Muscle layer of colon (tissue), 2 donors: ENCODE measurements around the gene BBS9.

ENCODE experiments used
- H3K27ac ChIP-seq: one replicate; pipeline ENCODE4 v1.7.0; 2013; ENCODE audit warnings: low read depth, mild to moderate bottlenecking, low read length, moderate library complexity
- H3K27me3 ChIP-seq, 2 donors: one replicate each; pipeline ENCODE4 v1.7.0; 2013; ENCODE audit warnings: low read length in 2 of 2, mild to moderate bottlenecking in 2 of 2; ENCODE audit not compliant: insufficient read depth in 2 of 2, control insufficient read depth in 1 of 2
- H3K36me3 ChIP-seq: one replicate; pipeline ENCODE4 v1.7.0; 2013; ENCODE audit warnings: mild to moderate bottlenecking, low read length; ENCODE audit not compliant: insufficient read depth
- H3K4me1 ChIP-seq: one replicate; pipeline ENCODE4 v1.7.0; 2013; ENCODE audit warnings: mild to moderate bottlenecking, low read length; ENCODE audit not compliant: insufficient read depth
- H3K4me3 ChIP-seq, 2 donors: one replicate each; pipeline ENCODE4 v1.7.0; 2013; ENCODE audit warnings: low read length in 2 of 2, low read depth in 1 of 2, mild to moderate bottlenecking in 1 of 2, moderate library complexity in 1 of 2
- H3K9ac ChIP-seq: one replicate; pipeline ENCODE4 v1.7.0; 2013; ENCODE audit warnings: low read length
- H3K9me3 ChIP-seq: one replicate; pipeline ENCODE4 v1.7.0; 2013; ENCODE audit warnings: mild to moderate bottlenecking, low read length
- donor health status: abdominal sarcoma.
- donor health status: Adenocarcinoma of cecum.

BBS9 gene

GRCh38 chr7:33100770-33101169 lies 28.6 kb upstream of the BBS9 start:
- no peak overlapping the region for H3K4me3 ChIP-seq
- peaks cover 55% of the 10 kb centered on the region for H3K36me3 ChIP-seq
- no peaks in the 10 kb centered on the region for H3K27me3 ChIP-seq
- no peaks in the 10 kb centered on the region for H3K9me3 ChIP-seq
- H3K4me1 ChIP-seq, result peaks cover 3% of the 10 kb centered on the region
- no peak overlapping the region for H3K27ac ChIP-seq
- H3K9ac ChIP-seq, result no peak overlapping the region

GRCh38 chr7:33101906-33102305 lies 27.5 kb upstream of the BBS9 start:
- H3K27ac ChIP-seq, result no peak overlapping the region
- no peak overlapping the region for H3K9ac ChIP-seq
- H3K4me3 ChIP-seq, result no peak overlapping the region
- H3K9me3 ChIP-seq, result no peaks in the 10 kb centered on the region
- peaks cover 13% of the 10 kb centered on the region for H3K4me1 ChIP-seq
- peaks cover 43% of the 10 kb centered on the region for H3K36me3 ChIP-seq
- no peaks in the 10 kb centered on the region for H3K27me3 ChIP-seq

GRCh38 chr7:33107136-33108066 lies 22.0 kb upstream of the BBS9 start:
- Histone ChIP-seq H3K9ac (peak overlapping the region; percentile 94), H3K9me3 (no peaks in the 10 kb centered on the region), H3K27me3 (no peaks in the 10 kb centered on the region), H3K4me1 (peaks cover 30% of the 10 kb centered on the region), H3K36me3 (peaks cover 11% of the 10 kb centered on the region), H3K27ac (no peak overlapping the region), H3K4me3 (peak overlapping the region; percentile 31 to 84)

DNA sequence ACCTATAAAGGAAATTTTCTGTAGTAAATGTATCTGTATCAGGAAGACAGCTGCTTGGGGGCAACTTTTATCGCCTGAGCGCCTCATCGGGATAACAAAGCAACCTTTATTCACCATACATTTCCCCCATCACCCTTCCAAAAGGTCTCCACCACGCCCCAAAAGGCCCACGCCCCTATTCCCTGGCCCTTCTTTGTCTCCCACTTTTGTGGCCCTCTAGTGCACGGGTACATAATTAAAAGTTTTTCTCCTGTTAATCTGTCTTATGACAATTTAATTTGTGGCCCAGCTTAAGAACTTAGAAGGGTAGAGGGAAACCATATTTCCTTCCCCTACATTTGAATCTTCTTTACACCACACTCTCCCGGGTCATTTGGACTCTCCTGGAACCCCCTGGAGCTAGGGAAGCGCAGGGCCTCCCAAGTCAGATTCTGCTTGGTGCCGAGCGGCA lies 20.8 kb upstream of the BBS9 start:
- Histone ChIP-seq H3K27ac (peak overlapping the region; percentile 80), H3K9ac (peak overlapping the region; percentile 94), H3K27me3 (no peaks in the 10 kb centered on the region), H3K4me1 (peaks cover 30% of the 10 kb centered on the region), H3K9me3 (no peaks in the 10 kb centered on the region), H3K4me3 (peak overlapping the region; percentile 79 to 84), H3K36me3 (no peaks in the 10 kb centered on the region)

DNA sequence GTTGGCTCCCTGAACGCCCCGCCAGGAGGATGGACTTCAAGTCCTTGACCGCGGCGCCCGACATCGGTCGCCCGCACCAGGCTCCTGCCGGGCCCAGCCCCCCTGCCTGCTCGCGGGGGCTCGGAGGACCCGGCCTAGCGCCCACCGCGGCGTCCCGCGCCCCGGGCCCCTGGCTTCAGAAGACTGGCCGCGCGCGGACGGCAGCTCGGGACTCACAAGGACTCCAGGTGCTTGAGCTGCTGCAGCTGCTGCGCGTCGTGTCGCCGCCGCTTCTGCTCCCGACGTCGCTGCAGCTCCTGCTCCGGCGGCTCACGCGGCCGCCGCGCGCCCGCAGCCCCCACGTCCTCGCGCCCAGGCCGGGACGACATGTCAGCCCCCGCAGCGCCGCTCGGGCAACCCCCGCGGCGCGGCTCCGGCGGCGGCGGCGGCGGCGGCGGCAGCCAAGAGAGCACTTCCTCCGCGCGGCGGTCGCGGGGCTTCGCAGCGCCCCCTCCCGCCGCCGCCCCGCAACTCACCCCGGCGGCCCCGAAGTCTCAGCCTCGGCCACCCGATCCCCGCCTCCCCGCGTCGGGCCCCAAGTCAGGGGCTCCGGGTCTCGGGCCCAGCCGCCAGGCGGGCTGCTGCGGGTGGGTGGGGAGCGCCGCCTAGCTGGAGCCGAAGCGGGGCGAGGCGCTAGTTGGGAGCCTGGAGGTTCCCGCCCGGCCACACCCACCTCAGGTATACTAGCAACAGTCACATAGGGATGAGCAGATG lies 20.2 kb upstream of the BBS9 start, which contains the start of gene RP9:
TSS of gene RP9 (minus strand) at position 400 of the 753 bp plus-strand sequence. CDS start at position 368, 32 bp downstream.
- peak within 1 kb of the TSS; percentile 94 for H3K9ac ChIP-seq
- H3K27ac ChIP-seq, result peak within 1 kb of the TSS; percentile 80
- peak within 1 kb of the TSS; percentile 79 to 84 for H3K4me3 ChIP-seq
- H3K36me3 ChIP-seq, result no peaks in the 10 kb centered on the region
- no peaks in the 10 kb centered on the region for H3K9me3 ChIP-seq
- no peaks in the 10 kb centered on the region for H3K27me3 ChIP-seq
- peaks cover 30% of the 10 kb centered on the region for H3K4me1 ChIP-seq

DNA sequence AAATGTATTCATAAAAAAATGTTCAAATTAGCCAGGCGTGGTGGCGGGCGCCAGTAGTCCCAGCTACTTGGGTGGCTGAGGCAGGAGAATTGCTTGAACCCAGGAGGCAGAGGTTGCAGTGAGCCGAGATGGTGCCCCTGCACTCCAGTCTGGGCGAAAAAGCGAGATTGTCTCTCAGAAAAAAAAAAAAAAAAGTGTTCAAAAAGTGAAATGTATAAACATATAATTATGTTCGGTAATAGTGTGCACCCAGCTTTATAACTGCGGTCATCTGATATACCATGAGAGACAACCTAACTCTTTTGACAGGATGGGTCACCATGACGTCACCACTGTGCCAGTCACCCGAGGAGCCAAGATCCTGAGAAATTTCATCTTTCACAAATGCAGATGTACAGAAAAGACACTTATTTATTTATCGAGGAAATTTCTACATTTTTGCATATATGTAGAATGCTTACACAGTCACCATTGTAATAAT lies 19.6 kb upstream of the BBS9 start:
- Histone ChIP-seq H3K27ac (no peak overlapping the region), H3K4me3 (peak overlapping the region; percentile 36 to 50)

GRCh38 chr7:33111614-33112013 lies 17.8 kb upstream of the BBS9 start:
- peaks cover 19% of the 10 kb centered on the region for H3K4me1 ChIP-seq
- no peak overlapping the region for H3K4me3 ChIP-seq
- no peaks in the 10 kb centered on the region for H3K27me3 ChIP-seq
- H3K27ac ChIP-seq, result no peak overlapping the region
- H3K9me3 ChIP-seq, result no peaks in the 10 kb centered on the region
- H3K9ac ChIP-seq, result no peak overlapping the region
- H3K36me3 ChIP-seq, result no peaks in the 10 kb centered on the region

More for the DNA sequence above, 19.6 kb upstream of the BBS9 start:
- Histone ChIP-seq H3K27me3 (no peaks in the 10 kb centered on the region), H3K9ac (no peak overlapping the region), H3K9me3 (no peaks in the 10 kb centered on the region), H3K36me3 (no peaks in the 10 kb centered on the region), H3K4me1 (peaks cover 30% of the 10 kb centered on the region)

DNA sequence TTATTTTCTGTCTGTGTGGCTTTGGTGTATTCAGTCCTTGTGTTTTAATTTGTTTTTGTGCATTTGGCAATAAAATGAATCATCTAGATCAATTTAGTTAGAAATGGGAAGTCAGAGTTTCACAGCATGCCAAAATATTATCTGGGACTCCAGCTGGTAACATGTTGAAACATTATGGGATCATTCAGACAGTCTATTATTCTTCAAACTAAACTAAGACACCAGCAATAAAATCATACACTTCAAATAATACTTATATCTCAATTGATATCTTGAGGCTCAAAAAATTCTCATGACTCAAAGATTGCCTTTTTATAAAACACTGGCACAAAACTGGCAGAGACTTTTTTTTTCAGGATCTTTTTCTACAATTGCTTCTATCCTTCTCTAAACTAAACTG lies 14.4 kb upstream of the BBS9 start:
- Histone ChIP-seq H3K4me1 (no peaks in the 10 kb centered on the region), H3K9ac (no peak overlapping the region), H3K4me3 (no peak overlapping the region), H3K9me3 (no peaks in the 10 kb centered on the region), H3K27me3 (no peaks in the 10 kb centered on the region), H3K36me3 (no peaks in the 10 kb centered on the region), H3K27ac (no peak overlapping the region)

- H3K4me3 ChIP-seq, result no peak overlapping the region
- no peaks in the 10 kb centered on the region for H3K36me3 ChIP-seq
- no peak overlapping the region for H3K27ac ChIP-seq
- H3K9me3 ChIP-seq, result no peaks in the 10 kb centered on the region
- no peak overlapping the region for H3K9ac ChIP-seq
- H3K4me1 ChIP-seq, result no peaks in the 10 kb centered on the region
- no peaks in the 10 kb centered on the region for H3K27me3 ChIP-seq
Observed at GRCh38 chr7:33118383-33118782, 11.0 kb upstream of the BBS9 start.

DNA sequence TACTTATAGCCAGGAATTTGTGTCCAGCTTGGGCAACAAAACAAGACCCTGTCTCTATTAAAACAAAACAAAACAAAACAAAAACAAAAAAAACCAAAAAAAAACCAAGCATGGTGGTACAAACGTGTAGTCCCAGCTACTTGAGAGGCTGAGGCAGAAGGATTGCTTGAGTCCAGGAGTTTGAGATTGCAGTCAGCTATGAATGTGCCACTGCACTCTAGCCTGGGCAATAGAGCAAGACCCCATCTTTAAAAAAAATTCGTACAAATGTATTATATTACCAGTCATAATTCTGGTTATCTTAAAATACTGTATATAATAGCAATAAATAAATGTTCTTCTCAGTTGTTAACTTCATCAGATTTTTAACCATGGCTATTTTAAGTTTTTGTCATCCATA lies 2.3 kb upstream of the BBS9 start:
- Histone ChIP-seq H3K36me3 (no peaks in the 10 kb centered on the region), H3K4me1 (peaks cover 15% of the 10 kb centered on the region), H3K27ac (no peak overlapping the region), H3K4me3 (no peak overlapping the region), H3K9me3 (no peaks in the 10 kb centered on the region), H3K9ac (no peak overlapping the region), H3K27me3 (no peaks in the 10 kb centered on the region)

- Histone ChIP-seq H3K4me3 (peak overlapping the region; percentile 58 to 91), H3K9ac (peak overlapping the region; percentile 67), H3K9me3 (no peaks in the 10 kb centered on the region)
Observed at GRCh38 chr7:33128631-33128989, 754 bp upstream of the BBS9 start.

More at GRCh38 chr7:33128631-33128989, 754 bp upstream of the BBS9 start:
- Histone ChIP-seq H3K27me3 (no peaks in the 10 kb centered on the region), H3K27ac (peak overlapping the region; percentile 91), H3K36me3 (no peaks in the 10 kb centered on the region), H3K4me1 (peaks cover 15% of the 10 kb centered on the region)
